GM19239 (cell line): Measurements from ENCODE around the gene CXCL10.
"Not testable (repeated sequence)": the region's sequence is repeated elsewhere in the genome, so short reads cannot be mapped to it uniquely, and the experiment has no call there.

Experiments used
- DNase-seq: peaks from one replicate; pipeline ENCODE4 v3.0.0; 2011; ENCODE audit warnings: low spot score; ENCODE audit not compliant: insufficient read length
- FAIRE-seq: peaks from 2 replicates; lab custom pipeline; 2011; peaks lifted over from hg19 to GRCh38; lab: Jason Lieb, UNC

CXCL10 gene

DNA sequence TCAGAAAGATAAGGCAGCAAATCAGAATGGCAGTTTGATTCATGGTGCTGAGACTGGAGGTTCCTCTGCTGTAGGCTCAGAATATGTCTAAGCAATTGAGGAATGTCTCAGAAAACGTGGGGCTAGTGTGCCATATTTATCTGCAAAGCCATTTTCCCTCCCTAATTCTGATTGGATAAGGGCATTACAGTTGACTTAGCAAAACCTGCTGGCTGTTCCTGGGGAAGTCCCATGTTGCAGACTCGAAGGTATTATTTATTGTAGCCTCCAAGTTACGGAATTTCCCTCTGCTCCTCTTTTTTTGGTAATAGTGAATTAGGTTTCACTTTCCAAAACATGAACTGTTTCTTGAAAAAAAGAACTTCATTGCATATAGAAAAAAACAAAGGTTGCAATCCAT, at the start of gene CXCL10:
CXCL10 (minus strand) TSS at position 109 of the 400 bp plus-strand sequence; CDS start at position 43, 66 bp downstream.
- FAIRE-seq (peak; percentile 39), DNase-seq (no peak)

DNA sequence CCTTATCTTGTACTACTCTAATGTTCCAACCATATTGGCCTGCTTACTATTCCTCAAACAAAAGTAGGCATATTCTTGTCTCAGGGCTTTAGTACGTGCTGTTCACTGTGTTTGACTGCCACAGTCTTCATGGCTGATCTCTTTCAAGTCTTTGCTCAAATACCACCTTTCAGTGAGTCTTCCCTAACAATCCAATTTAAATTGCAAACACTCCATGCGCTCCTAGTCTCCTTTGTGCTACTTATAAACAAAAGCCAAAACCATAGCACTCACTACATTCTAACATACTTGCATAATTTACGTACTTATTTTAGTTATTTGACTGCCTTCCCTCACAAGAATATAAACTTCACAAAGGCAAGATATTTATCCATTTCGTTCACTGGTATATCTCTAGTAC, 49.5 kb upstream of the CXCL10 start:
- no peak for FAIRE-seq

DNA sequence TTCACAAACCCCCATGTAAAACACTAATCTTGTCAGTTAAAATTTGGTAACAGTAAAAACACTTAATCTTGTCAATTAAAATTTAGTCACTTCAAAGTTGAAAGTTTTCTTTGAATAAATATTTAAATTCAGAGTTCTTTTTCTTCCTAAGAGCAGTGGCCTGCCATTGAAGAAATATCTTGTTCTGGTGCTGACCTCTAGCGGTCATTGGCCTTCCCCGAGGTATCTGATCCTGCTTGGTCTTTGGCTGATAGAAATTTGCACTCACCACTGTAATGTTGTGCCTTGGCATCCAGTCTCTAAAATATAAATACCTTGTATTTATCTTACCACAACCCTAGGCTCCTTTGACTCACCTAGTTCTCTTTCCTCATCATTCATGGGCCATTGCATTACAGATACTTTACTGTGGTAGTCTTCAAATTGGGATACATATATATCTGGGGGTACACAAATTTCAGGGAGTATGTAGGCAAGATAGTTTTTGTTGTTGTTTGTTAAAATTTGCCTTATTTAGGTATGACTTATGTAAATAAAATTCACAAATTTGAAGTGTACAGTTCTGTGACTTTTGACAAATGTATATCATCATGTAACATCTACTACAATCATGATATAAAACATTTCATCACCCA, 44.5 kb upstream of the CXCL10 start:
- DNase-seq = peak; percentile 49
- FAIRE-seq = peak; percentile 73

More for the DNA sequence above, 49.5 kb upstream of the CXCL10 start:
- no peak for DNase-seq

DNA sequence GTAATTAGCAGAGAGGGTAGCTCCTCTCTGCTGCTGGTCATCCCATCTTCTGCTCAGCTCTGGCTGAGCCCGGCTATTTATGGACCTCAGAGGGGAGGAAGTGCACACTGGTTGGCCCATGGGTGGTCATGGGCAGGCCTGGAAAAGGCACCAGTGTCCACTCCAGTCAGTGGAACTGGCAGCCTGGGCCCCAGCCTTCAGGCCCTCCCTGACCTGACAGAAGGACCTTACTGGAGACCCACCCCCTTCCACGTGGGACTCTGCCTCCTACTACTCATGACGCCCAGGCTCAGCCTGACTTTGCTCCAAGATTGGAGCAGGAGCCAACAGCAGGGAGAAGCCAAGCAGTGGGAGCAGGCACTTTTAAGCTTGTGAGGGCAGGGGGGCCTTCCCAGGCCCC, 43.2 kb upstream of the CXCL10 start:
- no peak for FAIRE-seq
- DNase-seq = no peak

DNA sequence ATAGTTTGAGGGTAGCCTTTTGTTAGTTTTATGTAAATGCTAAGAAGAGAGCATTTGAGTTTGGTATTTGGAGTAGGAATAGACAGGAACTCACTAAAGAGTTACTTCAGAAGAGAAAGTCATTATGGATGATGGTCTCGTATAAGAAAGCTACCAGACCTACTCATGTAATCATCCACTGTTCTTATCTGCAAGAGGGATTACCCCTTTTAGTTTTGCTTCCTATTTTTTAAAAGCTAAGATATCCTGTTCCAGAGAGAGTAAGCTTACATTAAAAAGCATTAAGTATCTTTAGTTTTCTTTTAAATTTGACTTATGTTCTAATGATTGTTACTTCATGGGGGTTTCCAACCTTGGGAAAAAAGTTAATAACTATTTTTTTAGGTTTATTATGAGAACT, 38.7 kb upstream of the CXCL10 start:
- FAIRE-seq = peak; percentile 52
- DNase-seq = no peak

DNA sequence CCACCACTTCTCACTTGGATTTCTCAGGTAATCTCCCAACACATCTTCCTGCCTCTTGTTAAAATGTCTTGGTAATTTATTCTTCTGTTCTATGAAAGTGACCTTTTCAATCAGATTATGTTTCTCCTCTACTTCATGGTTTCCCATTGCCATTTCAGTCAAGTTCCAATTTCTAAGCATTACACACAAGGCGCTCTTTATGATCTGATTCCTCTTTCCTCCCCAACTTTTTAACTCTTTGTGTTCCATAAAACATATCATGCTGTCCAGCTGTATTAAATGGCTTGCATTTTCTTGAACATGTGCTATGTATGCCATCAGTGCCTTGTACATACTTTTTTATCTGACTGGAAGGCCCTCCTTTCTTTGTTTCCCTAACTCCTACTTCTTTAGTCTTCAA, 38.1 kb upstream of the CXCL10 start:
- no peak for DNase-seq
- no peak for FAIRE-seq

DNA sequence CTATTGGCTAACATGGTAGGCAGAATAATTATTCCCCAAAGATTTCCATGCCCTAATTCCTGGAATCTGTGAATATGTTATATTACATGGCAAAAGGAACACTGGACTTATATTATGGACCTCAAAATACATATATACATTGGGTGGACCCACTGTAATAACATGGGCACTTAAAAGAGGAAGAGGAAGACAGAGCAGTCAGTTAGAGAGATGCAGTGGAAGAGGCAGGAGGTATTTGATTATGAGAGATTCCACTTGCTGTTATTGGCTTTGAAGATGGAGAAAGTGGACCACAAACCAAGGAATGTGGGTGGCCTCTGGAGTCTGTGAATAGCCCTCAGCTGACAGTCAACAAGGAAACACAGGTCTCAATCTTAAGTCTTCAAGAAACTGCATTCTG, 37.2 kb upstream of the CXCL10 start:
- FAIRE-seq = peak; percentile 23

DNA sequence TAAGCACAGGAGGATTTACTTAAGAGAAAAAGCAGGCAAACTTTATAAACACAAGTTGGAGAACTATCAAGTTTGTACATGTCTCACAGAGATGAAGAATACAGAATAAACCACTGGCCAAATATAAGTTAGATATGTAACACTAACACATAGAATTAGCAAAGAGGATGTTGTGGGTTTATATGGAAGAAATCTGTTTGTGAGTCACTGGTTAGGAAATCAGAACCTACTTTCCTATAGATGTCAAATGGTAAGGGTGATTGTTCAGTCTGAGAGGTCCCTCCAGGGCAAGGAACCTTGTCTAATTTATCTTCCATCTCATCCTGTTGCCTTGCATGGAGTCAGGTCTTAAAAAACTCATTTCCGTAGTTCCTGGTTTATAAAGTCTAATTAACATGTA, 36.5 kb upstream of the CXCL10 start:
- DNase-seq = no peak
- FAIRE-seq = peak; percentile 4

More for the DNA sequence above, 37.2 kb upstream of the CXCL10 start:
- no peak for DNase-seq

DNA sequence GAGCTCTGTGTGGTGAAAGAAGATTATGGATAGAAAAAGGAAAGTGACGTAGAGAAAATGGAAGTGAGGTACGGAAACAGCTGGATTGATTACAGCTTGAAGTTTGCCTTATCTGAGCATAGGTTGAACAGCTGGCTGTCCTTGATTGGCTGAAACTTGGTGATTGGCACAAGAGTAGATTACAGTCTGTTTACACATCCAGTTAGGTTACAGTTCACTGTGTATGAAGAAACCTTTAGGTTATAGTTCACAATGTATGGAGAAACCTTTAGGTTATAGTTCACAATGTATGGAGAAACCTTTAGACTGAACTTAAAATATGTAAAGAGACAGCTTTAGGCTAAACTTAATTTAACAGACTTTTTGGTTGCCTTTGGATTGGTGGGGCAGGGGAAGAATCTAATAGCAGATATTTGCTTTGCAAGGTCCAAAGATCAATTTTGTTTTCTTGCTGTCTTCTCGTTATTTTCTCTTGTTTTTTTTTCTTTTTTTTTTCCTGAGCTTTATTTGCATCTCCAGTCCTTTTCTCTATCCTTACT, 35.7 kb upstream of the CXCL10 start:
- FAIRE-seq = peak; percentile 73
- DNase-seq = no peak

DNA sequence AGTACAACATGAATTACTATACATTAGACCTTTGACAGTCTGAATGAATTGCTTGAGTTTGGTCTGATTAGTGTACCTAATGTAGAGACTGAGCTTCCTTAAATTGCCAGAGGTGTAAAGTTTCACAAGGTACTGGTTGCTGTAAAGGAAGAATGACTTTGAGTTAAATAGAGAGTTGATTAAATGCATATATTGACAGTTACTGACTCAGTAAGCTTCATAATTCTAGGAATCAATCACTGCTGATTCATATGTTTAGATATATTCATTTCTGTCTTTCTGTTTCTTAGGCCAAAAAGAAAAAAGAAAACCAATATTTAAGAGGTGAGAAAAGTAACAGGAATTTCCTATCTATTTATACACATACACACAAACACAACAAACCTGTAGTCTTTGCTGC, 35.0 kb upstream of the CXCL10 start:
- peak; percentile 65 for FAIRE-seq

DNA sequence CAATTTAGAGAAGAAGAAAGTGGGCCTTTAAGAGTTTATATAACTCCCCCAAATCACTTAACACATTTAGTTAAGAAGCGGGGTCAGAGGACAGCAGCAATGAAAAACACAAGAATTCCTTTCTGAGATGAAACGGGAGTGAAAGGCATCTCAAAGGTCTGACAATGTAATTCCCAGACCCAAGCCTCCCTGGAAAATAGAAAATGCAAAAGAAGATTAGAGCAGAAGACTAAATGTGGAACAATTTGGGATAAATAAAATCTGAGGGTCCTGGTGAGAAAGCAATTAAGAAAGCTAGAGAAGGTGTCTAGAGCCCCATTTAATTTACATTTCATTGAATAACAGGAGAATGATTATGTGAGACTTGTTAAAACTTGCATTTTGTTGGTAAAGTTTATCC, 32.1 kb upstream of the CXCL10 start:
- DNase-seq (no peak), FAIRE-seq (no peak)

More for the DNA sequence above, 35.0 kb upstream of the CXCL10 start:
- no peak for DNase-seq

DNA sequence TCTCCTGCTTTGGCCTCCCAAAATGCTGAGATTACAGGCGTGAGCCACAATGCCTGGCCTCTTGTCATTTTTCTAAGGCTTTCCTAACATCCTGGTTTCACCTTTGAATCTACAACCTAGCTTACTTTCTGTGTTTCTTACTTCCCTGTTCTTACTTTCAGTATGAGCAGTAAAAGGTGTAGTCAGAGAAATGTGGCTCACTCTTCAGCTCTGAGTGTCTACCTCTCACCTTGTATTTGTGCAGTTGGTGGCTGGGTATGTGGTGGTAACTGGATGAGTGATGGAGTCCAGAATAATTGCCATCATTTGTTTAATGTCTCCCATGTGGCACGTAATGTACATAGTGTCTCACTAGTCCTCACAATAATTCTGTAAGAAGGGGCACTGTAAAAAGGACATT, 31.7 kb upstream of the CXCL10 start:
- DNase-seq (peak; percentile 47), FAIRE-seq (peak; percentile 96)

DNA sequence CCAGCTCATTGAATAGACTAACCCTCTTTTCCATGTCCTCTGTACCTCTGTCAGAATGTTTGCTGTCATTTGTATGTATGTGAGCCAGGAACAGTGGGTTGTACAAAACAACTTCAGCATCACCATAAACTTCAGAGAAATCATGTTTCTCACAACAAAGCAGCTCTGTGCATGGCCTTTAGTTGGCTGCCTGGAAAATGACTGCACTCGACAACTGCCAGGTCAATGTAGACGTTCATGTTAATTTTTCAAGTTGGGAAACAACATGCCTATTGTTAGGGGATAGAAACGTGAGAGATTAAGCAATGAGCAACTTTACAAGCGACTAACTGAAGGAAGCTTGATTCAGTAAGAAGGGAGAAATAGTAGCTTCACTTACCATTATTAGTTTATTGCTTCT, 30.4 kb upstream of the CXCL10 start:
- FAIRE-seq = peak; percentile 28
- DNase-seq = no peak

DNA sequence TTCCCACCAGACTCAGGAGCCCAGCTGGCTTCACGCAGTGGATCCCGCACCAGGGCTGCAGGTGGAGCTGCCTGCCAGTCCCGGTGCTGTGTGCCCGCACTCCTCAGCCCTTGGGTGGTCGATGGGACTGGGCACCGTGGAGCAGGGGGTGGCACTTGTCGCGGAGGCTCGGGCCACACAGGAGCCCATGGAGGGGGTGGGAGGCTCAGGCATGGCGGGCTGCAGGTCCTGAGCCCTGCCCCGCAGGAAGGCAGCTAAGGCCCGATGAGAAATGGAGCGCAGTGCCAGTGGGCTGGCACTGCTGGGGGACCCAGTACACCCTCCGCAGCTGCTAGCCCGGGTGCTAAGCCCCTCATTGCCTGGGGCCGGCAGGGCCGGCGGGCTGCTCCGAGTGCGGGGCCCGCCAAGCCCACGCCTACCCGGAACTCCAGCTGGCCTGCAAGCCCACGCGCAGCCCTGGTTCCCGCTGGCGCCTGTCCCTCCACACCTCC, 27.3 kb upstream of the CXCL10 start:
- DNase-seq, FAIRE-seq: not testable (repeated sequence)

DNA sequence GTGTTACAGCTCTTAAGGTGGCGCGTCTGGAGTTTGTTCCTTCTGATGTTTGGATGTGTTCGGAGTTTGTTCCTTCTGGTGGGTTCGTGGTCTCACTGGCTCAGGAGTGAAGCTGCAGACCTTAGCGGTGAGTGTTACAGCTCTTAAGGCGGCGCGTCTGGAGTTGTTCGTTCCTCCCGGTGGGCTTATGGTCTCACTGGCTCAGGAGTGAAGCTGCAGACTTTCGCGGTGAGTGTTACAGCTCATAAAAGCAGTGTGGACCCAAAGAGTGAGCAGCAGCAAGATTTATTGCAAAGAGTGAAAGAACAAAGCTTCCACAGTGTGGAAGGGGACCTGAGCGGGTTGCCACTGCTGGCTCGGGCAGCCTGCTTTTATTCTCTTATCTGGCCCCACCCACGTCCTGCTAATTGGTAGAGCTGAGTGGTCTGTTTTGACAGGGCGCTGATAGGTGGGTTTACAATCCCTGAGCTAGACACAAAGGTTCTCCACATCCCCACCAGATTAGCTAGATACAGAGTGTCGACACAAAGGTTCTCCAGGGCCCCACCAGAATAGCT, 26.6 kb upstream of the CXCL10 start:
- not testable (repeated sequence) for DNase-seq, FAIRE-seq

DNA sequence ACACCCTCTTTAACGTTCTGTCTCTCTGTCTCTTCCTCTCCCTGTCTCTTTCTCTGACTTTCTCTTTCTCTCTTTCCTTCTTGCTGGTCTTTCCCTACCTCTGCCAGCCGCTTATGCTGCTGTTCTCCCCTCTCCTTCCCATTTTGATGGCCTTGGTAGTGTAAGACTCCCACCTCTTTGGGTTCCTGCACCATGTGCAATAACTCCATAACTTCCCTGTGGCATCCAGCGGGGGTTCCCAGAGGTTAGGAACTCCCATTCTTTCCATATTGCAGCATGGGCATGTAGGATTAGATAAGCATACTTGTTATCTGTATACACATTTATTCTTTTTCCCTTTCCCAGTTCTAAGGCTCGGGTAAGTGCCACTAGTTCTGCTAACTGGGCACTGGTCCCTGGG, 21.4 kb upstream of the CXCL10 start:
- not testable (repeated sequence) for FAIRE-seq, DNase-seq

DNA sequence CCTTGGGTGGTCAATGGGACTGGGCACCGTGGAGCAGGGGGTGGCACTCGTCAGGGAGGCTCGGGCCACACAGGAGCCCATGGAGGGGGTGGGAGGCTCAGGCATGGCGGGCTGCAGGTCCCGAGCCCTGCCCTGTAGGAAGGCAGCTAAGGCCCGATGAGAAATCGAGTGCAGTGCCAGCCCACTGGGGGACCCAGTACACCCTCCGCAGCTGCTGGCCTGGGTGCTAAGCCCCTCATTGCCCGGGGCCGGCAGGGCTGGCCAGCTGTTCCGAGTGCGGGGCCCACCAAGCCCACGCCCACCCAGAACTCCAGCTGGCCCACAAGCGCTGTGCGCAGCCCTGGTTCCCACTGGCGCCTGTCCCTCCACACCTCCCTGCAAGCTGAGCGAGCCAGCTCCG, 20.0 kb upstream of the CXCL10 start:
- DNase-seq, FAIRE-seq: not testable (repeated sequence)

DNA sequence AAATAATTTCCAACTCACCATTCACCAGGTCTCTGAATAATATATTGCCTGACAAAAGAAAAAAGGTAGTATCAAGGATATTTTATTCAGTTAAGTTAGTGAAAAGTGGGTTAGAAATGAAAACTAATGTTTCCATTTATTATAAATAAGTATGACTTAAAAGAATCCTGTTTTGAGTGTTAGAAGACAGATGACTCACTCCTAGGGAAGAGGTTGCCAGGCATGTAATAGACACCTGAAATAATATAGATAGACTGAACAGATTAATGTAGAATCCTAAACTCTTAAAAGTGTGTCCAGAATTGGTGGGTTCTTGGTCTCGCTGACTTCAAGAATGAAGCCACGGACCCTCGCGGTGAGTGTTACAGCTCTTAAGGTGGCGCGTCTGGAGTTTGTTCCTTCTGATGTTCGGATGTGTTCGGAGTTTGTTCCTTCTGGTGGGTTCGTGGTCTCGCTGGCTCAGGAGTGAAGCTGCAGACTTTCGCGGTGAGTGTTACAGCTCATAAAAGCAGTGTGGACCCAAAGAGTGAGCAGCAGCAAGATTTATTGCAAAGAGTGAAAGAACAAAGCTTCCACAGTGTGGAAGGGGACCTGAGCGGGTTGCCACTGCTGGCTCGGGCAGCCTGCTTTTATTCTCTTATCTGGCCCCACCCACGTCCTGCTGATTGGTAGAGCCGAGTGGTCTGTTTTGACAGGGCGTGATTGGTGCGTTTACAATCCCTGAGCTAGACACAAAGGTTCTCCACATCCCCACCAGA, 19.1 kb upstream of the CXCL10 start:
- DNase-seq, FAIRE-seq: not testable (repeated sequence)

DNA sequence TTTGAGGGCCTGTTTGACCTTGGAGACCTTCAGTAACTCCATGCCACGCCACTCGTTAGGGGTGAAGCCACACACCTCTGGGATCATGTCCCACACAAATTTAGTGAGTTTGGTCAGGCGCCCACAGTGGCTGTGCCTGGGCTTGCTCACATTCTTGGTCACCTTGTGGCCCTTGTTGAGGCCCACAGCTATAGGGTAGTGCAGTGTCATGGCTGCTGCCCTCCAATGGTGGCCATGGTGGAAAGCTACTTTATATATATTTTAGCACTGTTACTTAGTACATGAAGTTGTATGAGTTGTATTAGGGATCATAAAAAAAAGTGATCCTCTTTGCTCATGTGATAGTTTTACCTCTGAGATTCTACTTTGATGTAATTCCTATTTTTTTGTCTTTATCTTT, 13.6 kb upstream of the CXCL10 start:
- no peak for DNase-seq
- FAIRE-seq = no peak

DNA sequence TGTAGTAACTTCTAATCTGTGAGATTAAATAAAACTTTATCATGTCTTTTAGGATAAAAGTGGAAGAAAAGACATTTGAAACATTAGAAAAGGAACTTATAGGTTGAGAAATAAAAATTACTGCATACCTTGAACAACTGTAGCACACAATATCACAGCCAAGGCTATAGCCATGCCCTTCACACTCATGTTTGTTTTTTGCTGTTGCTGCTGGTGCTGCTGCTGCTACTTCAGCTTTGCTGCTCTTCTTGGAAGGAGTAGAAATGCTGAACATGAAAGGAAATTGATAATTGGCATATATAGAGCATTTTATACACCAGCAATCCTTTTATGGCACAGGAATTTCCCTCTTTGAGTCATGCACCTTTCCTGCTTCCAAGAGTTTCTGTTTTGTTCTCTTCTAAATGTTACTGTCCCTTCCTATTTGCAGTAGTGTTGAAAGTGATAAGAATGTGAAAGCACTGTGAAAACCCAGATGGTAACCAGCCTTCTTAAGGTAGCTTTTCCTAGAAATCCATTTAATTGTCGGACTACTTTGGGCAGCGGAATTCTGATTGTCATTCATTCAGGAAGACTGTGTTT, 12.6 kb upstream of the CXCL10 start, which contains the start of gene CXCL11:
CXCL11 (minus strand) TSS at position 272 of the 582 bp plus-strand sequence; CDS start at position 189, 83 bp downstream.
- DNase-seq (no peak), FAIRE-seq (no peak)
